GM10266 (cell line): ENCODE data around the gene SULT4A1.

ENCODE experiments used
- DNase-seq: peaks from one replicate; pipeline ENCODE4 v3.0.0; 2012; ENCODE audit errors: extremely low spot score
- CTCF ChIP-seq: IDR thresholded peaks from 2 replicates; pipeline ENCODE4 v1.5.1; 2012; ENCODE audit warnings: mild to moderate bottlenecking, low read depth; ENCODE audit not compliant: control insufficient read depth, insufficient read depth; ENCODE audit errors: missing control alignments

SULT4A1 gene

GRCh38 chr22:43891360-43892182, 29.3 kb upstream of the SULT4A1 start, which contains the start of gene PNPLA5:
TSS of gene PNPLA5 (minus strand) at chr22:43892013. CDS start at chr22:43891880, 133 bp downstream.
- no peak for DNase-seq

DNA sequence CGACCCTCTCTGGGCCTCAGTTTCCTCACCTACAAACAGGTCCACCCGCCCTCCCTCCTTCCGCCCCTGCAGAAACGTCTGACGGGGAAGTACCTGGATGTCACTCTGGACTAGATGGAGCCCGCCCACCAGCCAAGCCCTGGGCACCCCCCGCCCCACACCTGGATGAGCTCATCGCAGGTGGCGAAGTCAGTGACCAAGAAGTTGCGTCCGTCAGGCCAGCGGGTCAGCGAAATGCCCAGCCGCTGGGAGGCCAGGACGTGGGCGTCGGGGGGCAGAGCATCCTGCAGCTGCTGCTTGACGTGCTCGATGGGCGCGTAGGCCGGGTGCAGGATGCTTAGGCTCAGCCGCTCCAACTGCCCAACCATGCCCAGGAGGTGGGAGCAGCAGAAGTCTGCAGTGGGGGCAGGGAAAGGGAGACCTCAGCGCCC, 28.6 kb upstream of the SULT4A1 start:
- no peak for TF ChIP-seq CTCF
- no peak for DNase-seq

More at GRCh38 chr22:43891360-43892182, 29.3 kb upstream of the SULT4A1 start, which contains the start of gene PNPLA5:
- no peak for TF ChIP-seq CTCF

DNA sequence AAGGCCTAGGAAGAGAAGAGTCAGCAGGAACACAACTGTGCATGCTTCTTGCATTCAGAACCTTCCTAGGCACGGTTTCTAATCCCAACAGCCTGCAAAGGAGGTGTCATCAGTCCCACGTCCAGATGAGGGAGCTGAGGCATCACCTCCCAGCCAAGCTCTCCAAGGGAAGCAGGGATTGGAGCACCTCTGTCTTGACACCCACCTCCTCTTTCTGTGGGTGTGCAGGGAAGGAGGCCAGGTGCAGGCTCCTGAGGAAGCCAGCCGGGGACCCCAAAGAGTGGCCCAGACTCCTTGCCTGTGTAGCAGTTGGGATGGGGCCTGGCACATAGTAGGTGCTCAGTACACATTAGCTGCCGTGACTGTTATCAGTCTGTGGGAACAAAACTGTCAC, 27.5 kb upstream of the SULT4A1 start:
- TF ChIP-seq CTCF: no peak
- no peak for DNase-seq

- TF ChIP-seq CTCF: no peak
- DNase-seq: no peak
Observed at GRCh38 chr22:43889201-43889859, 27.0 kb upstream of the SULT4A1 start.

DNA sequence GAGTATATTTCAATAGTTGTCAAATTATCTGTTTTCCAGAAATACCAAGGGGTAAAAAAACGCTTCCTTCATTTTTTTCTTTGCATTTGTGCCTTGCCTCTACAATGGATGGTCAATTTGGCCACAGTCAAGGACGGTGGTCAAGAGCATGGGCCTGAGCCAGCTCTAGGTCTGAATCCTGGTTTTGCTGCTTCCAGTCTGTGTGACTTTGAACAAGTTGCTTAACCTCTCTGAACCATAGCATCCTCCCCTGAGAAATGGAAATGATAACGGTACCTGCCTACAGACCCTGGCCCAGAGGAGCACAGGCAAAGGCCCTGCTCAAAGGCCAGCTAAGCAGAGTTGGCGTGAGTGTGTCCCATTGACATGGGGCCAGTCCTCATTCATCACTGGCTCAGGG, 26.4 kb upstream of the SULT4A1 start:
- DNase-seq: no peak
- no peak for TF ChIP-seq CTCF

GRCh38 chr22:43887391-43887790, 25.1 kb upstream of the SULT4A1 start:
- no peak for DNase-seq
- TF ChIP-seq CTCF: no peak

GRCh38 chr22:43886231-43886630, 23.9 kb upstream of the SULT4A1 start:
- TF ChIP-seq CTCF: no peak
- DNase-seq: no peak
